Astrocyte of the cerebellum (primary cell): ENCODE data around the gene UFSP1.

Source experiments
- DNase-seq: peaks from one replicate; pipeline ENCODE4 v3.0.0-alpha.2; 2011; ENCODE audit warnings: low read depth
- H3K4me3 ChIP-seq: 2 replicates; pipeline ENCODE4 v1.5.1; 2011; ENCODE audit warnings: mild to moderate bottlenecking, low read depth, low read length, moderate library complexity
- in situ Hi-C: cut with HindIII; loops from 2 replicates; pipeline ENCODE4 v1.10.0; 2017; ENCODE audit warnings: low sequenced_read_pairs
- TF ChIP-seq, protein P1 (sequence below): IDR thresholded peaks from 2 replicates; pipeline ENCODE4 v1.5.1; 2012; ENCODE audit warnings: low read length, low read depth, moderate library complexity, mild to moderate bottlenecking; ENCODE audit errors: missing control alignments

The UFSP1 gene

GRCh38 chr7:100885440-100886141 lies 3.9 kb downstream of the UFSP1 start:
- in situ Hi-C loops = loop anchor here (10.0 kb wide), 3 partner anchors 59 to 199 kb away; partner anchors contain the start of genes MUC3A and TRIM56
- DNase-seq = no peak
- no peak overlapping the region for H3K4me3 ChIP-seq
- TF ChIP-seq, protein P1, sequence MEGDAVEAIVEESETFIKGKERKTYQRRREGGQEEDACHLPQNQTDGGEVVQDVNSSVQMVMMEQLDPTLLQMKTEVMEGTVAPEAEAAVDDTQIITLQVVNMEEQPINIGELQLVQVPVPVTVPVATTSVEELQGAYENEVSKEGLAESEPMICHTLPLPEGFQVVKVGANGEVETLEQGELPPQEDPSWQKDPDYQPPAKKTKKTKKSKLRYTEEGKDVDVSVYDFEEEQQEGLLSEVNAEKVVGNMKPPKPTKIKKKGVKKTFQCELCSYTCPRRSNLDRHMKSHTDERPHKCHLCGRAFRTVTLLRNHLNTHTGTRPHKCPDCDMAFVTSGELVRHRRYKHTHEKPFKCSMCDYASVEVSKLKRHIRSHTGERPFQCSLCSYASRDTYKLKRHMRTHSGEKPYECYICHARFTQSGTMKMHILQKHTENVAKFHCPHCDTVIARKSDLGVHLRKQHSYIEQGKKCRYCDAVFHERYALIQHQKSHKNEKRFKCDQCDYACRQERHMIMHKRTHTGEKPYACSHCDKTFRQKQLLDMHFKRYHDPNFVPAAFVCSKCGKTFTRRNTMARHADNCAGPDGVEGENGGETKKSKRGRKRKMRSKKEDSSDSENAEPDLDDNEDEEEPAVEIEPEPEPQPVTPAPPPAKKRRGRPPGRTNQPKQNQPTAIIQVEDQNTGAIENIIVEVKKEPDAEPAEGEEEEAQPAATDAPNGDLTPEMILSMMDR = no peak

- in situ Hi-C loops = loop anchor here (10.0 kb wide), 3 partner anchors 60 to 200 kb away; partner anchors contain the start of genes MUC3A and TRIM56
- H3K4me3 ChIP-seq = no peak overlapping the region
- no peak for DNase-seq
- TF ChIP-seq, protein P1 = no peak
Measured at GRCh38 chr7:100884736-100885439, 4.6 kb downstream of the UFSP1 start.

- TF ChIP-seq, protein P1 = no peak
- no peak overlapping the region for H3K4me3 ChIP-seq
- DNase-seq = no peak
- in situ Hi-C loops = loop anchor here (10.0 kb wide), 3 partner anchors 62 to 202 kb away; partner anchors contain the start of genes MUC3A and TRIM56
Measured at GRCh38 chr7:100882785-100883526, 6.6 kb downstream of the UFSP1 start.

DNA sequence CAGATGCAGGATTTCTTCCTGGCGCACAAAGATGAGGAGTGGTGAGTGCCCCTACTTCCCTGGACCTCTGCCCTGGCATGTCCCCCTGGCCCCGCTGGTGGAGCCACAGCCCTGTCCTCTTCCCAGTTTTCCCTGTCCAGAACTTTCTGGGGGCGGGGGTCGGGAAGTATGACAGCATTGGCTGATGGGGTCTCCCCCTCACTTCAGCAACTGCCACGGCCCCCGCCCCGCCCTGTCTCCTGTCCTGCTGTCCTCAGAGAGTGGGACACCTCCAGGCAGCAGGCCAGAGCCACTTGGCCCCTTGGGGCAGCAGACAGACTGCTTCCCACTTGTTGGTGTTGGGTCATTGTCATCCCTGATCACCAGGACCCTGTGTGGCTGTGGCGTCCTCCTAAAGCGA lies 7.3 kb downstream of the UFSP1 start:
- in situ Hi-C loops = loop anchor here (10.0 kb wide), 3 partner anchors 63 to 203 kb away; partner anchors contain the start of genes MUC3A and TRIM56
- TF ChIP-seq, protein P1 = no peak
- no peak overlapping the region for H3K4me3 ChIP-seq
- no peak for DNase-seq

DNA sequence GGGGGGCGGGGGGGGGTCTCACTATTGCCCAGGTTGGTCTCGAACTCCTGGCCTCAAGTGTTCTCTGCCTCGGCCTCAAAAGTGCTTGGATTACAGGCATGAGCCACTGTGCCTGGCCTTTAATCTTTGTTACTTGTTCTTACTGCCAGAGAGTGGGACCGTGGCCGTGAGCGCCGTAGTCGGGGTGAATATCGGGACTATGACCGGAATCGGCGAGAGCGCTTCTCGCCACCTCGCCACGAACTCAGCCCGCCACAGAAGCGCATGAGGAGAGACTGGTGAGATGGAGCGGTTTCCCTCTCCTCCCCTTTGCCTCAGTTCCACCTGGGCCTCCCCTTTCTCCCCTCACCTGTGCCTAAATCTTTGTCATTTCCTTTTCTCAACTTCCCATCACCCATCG lies 8.4 kb downstream of the UFSP1 start:
- in situ Hi-C loops = loop anchor here (10.0 kb wide), 3 partner anchors 64 to 204 kb away; partner anchors contain the start of genes MUC3A and TRIM56
- DNase-seq = no peak
- TF ChIP-seq, protein P1 = no peak
- no peak overlapping the region for H3K4me3 ChIP-seq

GRCh38 chr7:100880645-100881044 lies 8.9 kb downstream of the UFSP1 start:
- no peak for DNase-seq
- H3K4me3 ChIP-seq = no peak overlapping the region
- in situ Hi-C loops = loop anchor here (10.0 kb wide), 3 partner anchors 64 to 204 kb away; partner anchors contain the start of genes MUC3A and TRIM56
- TF ChIP-seq, protein P1 = no peak
